GM19467 (cell line): ENCODE measurements around the gene MYD88.
"Not testable (repeated sequence)": the region's sequence is repeated elsewhere in the genome, so short reads cannot be mapped to it uniquely, and the experiment has no call there.

Experiments
- ATAC-seq: cut with Tn5 transposase; IDR thresholded peaks from one replicate; pipeline ENCODE4 v1.9.1; 2021; ENCODE audit warnings: mild to moderate bottlenecking, moderate library complexity; ENCODE audit not compliant: unreplicated experiment

Gene MYD88

DNA sequence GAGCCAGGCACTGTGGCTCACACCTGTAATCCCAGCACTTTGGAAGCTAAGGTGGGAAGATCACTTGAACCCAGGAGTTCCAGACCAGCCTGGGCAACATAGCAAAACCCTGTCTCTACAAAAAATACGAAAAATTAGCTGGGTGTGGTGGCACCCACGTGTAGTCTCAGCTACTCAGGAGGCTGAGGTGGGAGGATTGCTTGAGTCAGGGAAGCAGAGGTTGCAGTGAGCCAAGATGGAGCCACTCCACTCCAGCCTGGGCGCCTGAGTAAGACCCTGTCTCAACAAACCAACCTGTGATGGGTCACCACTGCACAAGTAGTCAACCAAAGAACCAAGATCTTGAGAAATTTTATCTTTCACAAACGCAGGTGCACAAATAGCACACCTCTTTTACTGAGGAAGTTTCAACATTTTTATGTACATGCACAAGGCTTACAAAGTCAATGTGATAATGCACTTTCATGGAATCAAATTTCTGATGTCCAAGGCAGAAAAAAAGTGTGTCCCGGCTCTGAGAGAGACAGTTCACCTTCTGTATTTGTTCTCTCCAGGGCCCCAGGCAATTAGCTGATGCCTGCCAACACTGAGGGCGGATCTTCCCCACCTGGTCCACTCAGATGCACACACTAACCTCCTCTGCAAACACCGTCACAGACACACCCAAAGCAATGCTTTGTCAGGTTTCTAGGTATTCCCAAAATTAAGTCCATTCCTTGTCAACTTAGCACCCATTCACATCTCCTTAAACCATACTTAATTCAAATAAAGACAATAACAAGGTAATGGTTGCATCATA is 13.9 kb upstream of the MYD88 start:
- ATAC-seq, result no peak

DNA sequence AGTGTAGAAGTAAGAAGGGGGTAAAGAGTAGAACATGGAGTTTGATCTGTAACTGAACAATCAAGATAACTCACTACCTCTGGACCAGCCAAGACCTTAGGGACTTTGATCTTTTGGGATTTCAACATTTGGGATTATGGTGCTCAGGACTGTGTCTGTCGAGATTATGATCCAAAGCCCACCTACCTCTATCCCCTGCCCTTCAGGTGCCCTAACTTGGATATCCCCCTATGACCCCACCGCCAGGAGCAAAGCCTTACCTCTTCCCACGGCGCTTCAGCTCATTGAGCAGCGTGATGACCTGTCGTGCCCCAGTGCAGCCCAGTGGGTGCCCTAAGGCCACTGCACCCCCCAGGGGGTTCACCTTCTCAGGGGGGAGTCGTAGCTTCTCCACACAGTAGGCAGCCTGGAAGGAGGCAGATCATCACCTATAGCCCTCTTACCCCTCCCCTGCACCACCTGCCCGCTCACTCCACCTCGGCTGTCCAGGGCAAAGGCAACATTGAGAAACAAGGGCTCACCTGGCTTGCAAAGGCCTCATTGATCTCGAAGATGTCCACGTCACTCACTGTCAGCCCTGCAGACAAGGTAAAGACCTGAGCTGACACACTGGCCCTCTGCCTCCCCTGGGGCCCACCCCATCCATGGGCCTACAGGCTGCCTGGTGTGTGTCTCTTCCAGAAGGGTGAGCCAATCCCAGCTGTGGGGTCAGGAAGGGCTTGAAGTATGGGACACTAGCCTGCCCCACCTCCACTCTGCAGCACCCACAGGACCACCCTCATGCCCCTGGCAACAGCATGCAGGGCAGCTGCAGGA is 12.9 kb upstream of the MYD88 start:
- ATAC-seq, result no peak

DNA sequence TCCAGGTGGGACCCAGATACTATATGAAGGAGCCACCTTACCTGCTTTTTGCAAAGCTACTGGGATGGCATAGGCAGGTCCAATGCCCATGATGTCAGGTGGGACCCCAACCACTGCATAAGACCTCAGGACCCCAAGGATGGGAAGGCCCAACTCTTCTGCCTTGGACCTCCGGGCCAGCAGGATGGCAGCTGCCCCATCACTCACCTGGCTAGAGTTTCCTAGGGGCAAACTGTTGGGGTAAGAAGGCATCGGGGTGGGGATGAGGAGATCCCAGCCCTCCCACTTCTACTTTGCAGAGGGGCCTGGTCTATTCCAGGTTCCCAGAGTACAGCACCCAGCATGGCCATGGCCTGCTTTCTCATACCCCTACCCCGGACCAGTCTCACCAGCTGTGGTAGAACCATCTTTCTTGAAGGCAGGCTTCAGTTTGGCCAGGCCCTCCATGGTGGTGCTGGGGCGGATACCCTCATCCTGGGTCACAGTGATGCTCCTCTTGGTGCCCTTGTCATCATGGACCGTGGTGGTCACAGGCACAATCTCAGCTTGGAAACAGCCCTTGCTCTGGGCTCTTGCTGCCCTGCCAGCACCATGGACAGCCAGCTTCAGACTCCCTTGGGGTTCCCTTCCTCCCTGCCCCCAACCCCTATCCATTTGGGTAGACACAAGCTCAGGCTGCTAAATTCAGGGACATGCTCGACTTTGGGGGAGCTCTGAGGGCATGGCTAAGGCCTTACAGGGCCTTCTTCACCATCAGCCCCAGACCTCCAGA is 12.2 kb upstream of the MYD88 start:
- no peak for ATAC-seq

DNA sequence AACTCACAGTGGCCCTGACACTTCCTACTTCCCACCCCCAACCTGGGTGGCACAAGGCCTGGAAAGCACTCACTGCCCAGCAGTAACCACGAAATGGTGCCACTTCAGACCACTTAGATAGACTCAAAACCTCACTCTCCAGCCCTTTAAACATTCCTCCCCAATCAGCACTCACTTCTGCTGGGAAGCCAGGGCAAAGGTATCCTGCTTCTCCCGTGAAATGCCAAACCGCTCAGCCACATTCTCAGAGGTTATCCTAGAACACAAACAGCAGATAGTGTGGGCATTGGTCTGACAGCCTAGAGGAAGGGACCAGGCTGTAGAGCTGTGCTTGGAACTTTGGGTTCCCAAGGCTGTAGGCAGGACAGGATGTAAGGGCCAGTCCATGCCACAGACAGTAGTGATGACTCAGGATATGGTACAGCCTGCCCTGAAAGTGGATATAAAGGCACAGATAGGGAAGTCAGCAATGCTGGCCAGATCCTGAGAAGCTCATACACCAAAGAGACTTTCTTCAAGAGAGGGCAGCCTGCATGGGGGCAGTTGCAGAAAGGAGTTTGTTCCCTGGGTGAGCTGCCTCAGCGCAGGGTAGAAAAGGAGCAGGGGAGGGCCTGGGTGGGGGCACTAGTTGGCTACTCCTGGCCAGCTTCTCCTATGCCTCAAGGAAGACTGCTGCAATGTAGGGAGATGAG is 10.7 kb upstream of the MYD88 start:
- ATAC-seq, result no peak

DNA sequence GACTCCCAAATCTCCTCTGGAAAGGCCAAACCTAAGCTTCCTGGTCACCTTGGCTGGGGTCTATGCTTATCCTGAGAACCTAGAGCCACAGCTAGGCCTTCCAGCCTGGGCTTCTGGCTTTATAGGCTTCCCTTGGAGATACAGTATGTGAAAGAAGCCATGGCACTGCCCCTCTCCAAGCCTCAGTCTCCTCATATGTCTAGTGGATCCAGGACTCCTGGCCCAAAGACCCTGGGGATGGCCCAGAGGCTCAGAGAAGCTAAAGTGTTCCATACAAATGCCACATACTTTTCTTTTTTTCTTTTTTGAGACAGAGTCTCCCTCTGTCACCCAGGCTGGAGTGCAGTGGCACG is 10.2 kb upstream of the MYD88 start:
- no peak for ATAC-seq

DNA sequence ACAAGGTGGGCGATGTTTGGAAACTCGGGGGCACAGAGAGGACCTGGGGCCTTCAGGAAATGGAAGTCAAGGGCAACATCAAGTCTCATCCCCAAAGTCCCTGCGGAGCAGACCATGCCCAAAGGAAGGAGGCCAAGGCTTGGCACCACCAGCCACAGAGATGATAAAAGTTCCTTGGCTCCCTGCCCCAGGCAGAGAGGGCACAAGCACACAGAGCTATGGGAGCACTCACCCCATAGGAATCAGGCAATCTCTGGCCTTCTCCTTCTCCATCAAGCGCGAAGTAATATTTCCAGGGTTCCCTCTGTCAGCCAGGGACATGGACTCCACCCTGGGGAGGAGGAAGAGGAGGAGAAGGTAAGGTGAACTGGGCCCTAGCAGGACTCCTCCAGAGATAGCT is 9.4 kb upstream of the MYD88 start:
- ATAC-seq, result no peak

DNA sequence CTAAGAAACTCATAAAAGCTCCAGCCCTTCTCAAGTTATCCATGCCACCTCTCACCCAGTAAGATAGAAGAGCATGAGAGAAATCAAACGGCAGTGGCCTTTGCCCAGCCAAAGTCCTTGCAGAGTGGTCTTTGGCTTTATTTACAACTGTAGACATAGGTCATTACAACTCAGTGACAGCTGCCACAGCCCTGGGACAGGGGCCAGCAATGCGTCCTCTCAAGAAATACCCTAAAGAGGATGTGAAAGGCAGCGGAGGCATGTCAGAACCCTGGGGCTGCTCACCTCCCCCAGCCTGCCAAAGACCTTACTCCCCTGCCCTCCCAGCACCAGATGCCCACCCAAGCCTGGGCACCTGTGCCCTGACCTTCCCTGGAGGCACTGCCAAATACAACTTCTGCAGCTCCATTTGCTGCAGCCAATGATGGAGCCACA is 7.8 kb upstream of the MYD88 start:
- no peak for ATAC-seq

DNA sequence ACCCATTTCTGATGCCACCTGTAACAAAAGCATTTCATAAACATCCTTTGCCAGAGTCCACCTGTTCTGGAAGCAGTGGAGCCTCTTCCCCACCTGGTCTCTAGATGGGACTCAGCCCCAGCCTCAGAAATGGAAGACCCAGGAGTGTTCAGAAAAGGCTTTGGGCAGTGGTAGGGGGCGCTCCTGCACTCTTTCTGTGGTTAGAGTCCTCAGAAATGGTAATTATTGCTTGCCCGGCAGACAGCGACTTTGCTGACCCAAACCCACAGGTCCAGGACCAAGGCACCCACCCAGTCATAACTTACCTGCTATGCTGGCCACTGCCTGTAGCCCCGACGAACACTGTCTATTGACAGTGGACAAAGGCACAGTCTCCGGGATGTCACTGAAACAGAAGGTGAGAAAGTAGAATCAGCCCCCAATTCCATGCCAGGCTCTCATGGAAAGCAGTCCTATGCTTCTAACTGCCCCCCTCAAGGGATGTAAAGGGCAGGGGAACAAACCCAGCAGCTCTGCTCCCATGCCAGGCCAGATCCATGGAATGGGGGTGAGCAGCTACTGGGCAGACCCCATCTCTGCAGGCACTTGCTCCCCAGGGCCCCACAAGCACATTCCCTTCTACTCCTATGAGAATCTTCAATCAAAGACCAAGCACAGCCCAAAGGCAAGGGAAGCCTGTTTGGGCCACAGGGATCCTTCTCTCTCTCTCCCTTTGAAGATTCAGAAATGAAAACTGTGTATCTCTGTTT is 6.7 kb upstream of the MYD88 start:
- no peak for ATAC-seq

DNA sequence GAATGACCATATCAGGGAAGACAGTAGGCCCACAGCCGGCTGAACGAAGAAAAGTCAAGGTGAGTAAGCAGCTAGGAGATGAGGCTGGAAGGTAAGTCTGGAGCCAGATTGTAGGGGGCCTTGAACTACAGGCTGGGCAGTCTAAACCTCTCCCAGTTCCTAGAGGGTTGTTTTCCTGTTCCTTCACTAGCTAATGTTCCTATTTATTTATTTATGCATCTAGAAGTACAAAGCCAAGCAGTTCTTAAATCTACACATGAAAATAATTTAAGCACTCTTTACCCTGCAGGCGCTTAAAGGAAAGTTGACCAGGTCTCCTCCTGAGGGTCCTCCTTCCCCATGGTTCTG is 5.3 kb upstream of the MYD88 start:
- ATAC-seq, result no peak

DNA sequence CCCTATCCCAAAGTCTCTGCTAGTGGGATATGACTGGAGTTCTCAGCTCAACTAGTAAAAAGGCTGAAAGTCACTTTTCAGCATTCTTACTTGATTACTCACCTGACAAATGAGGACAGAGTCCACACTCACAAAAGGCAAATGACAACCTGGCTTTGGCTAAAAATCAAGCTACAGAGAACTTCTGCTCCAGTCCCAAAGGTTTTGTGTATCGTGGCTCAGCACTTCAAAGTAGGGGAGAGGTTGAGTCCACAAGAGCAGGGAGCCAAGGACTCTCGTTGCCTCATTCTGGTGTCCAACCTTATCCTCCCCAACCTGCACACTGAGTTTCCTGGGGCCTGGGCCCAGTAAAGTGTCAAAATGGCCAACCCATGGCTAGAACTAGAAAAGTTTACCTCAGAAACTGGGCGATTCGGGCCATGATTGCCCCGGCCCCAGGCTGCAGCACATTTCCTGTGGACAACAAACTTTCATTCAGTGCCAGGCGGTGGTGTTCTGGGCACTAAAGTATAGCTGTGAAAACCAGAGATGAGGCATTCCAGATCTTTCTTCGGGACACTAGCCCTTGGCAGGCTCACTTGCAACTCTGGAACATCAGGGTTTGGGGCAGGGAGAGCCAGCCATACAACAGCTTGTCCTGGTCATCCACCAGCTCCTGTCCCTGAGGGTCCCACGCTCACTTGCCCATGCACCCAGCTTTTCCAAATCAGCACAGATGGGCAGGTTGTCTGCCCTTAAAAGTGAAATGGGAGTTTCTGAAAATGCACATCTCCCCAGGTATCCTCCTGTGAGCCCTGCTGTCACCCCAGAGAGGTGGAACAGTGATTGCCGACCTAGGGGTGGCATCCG is 4.7 kb upstream of the MYD88 start:
- ATAC-seq, result no peak

DNA sequence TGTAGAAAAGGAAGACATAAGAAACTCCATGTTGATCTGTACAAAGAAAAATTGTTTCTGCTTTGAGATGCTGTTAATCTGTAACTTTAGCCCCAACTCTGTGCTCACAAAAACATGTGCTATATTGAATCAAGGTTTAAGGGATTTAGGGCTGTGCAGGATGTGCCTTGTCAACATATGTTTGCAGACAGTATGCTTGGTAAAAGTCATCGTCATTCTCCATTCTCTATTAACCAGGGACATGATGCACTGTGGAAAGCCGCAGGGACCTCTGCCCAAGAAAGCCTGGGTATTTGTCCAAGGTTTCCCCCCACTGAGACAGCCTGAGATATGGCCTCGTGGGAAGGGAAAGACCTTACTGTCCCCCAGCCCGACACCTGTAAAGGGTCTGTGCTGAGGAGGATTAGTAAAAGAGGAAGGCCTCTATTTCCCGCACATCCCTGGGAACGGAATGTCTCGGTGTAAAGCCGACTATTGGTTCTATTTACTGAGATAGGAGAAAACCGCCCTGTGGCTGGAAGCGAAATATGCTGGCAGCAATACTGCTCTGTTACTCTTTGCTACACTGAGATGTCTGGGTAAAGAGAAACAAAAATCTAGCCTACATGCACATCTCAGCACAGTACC is 3.8 kb upstream of the MYD88 start:
- not testable (repeated sequence) for ATAC-seq

DNA sequence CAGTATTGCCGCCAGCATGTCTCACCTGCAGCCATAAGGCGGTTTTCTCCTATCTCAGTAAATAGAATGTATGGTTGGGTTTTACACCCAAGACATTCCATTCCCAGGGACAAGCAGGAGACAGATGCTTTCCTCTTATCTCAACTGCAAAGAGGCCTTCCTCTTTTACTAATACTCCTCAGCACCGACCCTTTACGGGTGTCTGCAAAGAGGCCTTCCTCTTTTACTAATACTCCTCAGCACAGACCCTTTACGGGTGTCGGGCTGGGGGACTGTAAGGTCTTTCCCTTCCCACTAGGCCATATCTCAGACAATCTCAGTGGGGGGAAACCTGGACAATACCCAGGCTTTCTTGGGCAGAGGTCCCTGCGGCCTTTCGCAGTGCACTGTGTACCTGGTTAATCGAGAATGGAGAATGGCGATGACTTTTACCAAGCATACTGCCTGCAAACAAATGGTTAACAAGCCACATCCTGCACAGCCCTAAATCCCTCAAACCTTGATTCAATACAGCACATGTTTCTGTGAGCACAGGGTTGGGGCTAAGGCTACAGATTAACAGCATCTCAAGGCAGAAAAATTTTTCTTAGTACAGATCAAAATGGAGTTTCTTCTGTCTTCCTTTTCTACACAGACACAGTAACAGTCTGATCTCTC is 2.7 kb upstream of the MYD88 start:
- ATAC-seq, result not testable (repeated sequence)

DNA sequence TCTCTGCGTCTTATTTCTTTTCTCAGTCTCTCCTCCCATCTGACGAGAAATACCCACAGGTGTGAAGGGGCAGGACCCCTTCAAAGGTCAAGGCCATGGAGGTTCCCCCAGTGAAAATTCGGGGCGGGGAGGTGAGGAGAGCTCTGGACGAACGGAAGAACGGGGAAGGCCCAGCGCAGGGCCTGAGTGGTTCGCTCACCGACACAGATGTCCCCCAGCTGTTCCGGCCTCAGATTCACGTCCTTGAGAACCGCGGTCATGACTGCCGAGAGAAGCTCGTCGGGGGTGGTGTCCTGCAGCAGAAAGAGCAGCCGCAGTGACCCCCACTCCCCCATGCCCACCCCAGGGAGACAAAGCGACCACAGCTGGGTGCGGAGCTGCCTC is 2.1 kb upstream of the MYD88 start:
- ATAC-seq, result no peak

DNA sequence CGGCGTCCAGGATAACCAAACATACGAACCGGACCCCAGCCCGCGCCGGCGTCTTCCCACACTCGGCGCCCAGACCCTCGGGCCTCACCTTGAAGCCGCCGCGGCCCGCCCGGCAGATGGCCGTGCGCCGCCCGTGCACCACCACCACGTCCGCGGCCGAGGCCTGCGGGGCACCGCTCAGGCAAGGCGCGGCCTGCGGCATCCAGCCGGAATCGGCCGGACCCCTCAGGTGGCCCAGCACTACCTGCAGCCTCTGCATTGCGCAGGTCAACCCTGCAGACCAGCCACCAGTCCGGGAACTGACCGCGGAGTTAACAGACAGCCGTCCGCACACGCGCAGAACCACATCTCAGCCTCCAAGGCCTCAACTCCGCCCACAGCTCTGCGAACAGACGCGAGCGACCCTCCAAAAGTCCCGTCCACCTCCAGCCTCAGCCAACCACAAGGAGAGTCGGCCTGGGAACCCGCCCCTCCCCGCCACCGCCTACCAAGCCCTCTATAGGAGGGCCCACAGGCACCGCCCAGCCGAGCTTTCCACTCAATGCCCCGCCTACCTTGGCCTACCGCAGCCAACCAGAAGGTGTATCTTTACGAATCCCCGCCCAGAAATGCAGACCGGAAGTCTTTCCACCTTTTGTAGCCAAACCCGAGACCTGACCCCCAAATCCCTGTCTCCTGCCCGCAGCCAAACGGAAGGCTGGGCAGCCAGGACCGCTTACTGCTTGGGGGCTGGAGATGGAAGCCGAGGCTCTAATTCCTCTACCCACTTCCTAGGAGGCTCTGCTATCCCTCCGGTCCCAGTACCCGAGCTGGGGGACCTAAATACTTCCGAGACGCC is 1.5 kb upstream of the MYD88 start, which contains the start of gene ACAA1:
TSS of gene ACAA1 (minus strand) at position 351 of the 838 bp plus-strand sequence. CDS start at position 259, 92 bp downstream.
- ATAC-seq, result peak; percentile 87

DNA sequence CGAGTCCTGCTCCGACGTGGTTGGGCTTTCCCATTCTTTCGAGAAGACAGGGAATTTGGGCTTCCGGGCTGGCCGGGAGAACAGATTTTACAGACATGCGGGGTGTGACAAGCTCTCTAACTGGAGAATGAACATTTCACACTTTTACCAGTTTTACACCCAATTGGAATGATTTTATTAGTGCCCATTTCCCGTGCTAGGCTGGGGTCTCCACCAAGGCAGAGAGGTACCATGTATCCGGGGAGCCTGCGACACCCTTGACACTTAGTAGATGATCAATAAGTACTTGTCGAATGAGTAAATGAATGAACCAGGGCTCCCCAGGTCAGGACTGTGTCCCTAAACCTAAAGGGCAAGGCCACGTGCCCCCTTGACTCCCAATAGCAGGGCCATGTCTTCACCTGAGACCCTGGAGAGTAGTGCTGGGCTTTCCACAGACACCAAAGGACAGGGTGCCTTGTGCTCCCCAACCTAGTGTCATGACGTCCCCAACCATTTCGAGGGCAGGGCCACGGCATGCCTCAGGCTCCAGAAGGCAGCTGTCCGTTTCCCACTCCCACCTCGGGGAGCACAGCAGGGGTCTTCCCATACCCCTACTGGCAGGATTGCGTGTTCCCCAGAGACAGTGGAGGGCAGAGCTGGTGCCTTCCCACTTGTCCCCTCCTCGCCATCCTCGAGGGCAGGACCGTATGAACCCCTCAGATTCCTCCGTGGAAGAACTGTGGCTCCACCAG is 679 bp upstream of the MYD88 start:
- ATAC-seq, result no peak

DNA sequence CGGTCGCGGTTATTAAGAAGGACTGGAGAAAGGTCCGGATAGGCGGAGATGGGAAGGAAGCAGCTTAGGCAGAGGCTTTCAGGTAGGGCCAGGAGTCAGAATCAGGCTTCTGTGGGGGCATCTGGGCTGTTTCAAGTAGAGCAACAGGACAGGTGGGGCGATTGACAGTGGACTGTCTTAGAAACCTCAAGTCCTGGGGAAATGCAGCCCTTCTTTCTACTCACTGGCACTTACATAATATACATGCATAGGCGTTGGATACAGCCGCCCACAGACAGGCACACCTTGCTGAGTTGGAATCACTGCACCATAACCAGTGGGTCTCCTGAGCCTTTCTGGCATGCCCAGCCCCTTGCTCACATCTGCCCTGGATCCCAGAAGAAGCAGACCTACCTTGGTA is 730 bp downstream of the MYD88 start:
- ATAC-seq, result no peak

DNA sequence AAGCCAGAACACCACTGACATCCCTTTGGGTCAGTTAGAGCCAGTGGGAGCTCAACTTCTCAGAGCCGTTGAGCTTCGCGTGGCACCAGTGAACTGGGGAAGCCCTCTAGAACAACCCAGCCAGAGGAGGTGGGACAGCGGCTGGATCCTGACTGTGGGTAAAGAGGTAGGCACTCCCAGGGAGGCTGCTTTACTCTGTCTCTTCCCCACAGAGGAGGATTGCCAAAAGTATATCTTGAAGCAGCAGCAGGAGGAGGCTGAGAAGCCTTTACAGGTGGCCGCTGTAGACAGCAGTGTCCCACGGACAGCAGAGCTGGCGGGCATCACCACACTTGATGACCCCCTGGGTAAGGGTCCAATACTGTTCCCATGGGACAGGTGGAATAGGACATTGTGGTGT is 1.2 kb downstream of the MYD88 start:
- ATAC-seq, result no peak
